Activated CD4-positive, alpha-beta T cell treated with anti-CD3 and anti-CD28 coated beads, Interleukin-2, amount 50 U/mL, for 1 hour (primary cell): ENCODE data around the gene PDE4DIP.
"Not testable (repeated sequence)": the region's sequence is repeated elsewhere in the genome, so short reads cannot be mapped to it uniquely, and the experiment has no call there.

Source experiments
- DNase-seq: peaks from one replicate; pipeline ENCODE4 v3.0.0-alpha.2; 2020

Gene PDE4DIP

GRCh38 chr1:148874408-148875388 is 30.5 kb downstream of the PDE4DIP start:
- not testable (repeated sequence) for DNase-seq

GRCh38 chr1:148879812-148880416 is 35.7 kb downstream of the PDE4DIP start:
- DNase-seq = not testable (repeated sequence)

- not testable (repeated sequence) for DNase-seq
Measured at GRCh38 chr1:148881261-148881660, 37.0 kb downstream of the PDE4DIP start.

- not testable (repeated sequence) for DNase-seq
Measured at GRCh38 chr1:148885219-148885618, 41.0 kb downstream of the PDE4DIP start.

GRCh38 chr1:148886293-148886692 is 42.1 kb downstream of the PDE4DIP start:
- not testable (repeated sequence) for DNase-seq

GRCh38 chr1:148888597-148888996 is 44.4 kb downstream of the PDE4DIP start:
- not testable (repeated sequence) for DNase-seq

GRCh38 chr1:148889267-148890074 is 45.2 kb downstream of the PDE4DIP start:
- DNase-seq = not testable (repeated sequence)

- not testable (repeated sequence) for DNase-seq
Measured at GRCh38 chr1:148890075-148890568, 45.9 kb downstream of the PDE4DIP start.

- DNase-seq = not testable (repeated sequence)
Measured at GRCh38 chr1:148894360-148895352, 50.4 kb downstream of the PDE4DIP start.

GRCh38 chr1:148900026-148900425 is 55.8 kb downstream of the PDE4DIP start:
- not testable (repeated sequence) for DNase-seq

GRCh38 chr1:148900691-148901090 is 56.5 kb downstream of the PDE4DIP start:
- not testable (repeated sequence) for DNase-seq

- DNase-seq = not testable (repeated sequence)
Measured at GRCh38 chr1:148901150-148901952, 57.1 kb downstream of the PDE4DIP start.

- not testable (repeated sequence) for DNase-seq
Measured at GRCh38 chr1:148901953-148902341, 57.7 kb downstream of the PDE4DIP start.

- not testable (repeated sequence) for DNase-seq
Measured at GRCh38 chr1:148909219-148909826, 65.1 kb downstream of the PDE4DIP start.

GRCh38 chr1:148911303-148911928 is 67.2 kb downstream of the PDE4DIP start:
- not testable (repeated sequence) for DNase-seq

- not testable (repeated sequence) for DNase-seq
Measured at GRCh38 chr1:148916222-148916621, 72.0 kb downstream of the PDE4DIP start.

GRCh38 chr1:148916695-148917348 is 72.6 kb downstream of the PDE4DIP start:
- DNase-seq = not testable (repeated sequence)

- not testable (repeated sequence) for DNase-seq
Measured at GRCh38 chr1:148918836-148919447, 74.7 kb downstream of the PDE4DIP start.
